HG03175 (cell line): ENCODE measurements around the gene P4HA1.
"Not testable (repeated sequence)": the region's sequence is repeated elsewhere in the genome, so short reads cannot be mapped to it uniquely, and the experiment has no call there.

Source experiments
- ATAC-seq: cut with Tn5 transposase; IDR thresholded peaks from one replicate; pipeline ENCODE4 v1.9.1; 2021; ENCODE audit warnings: mild to moderate bottlenecking, moderate library complexity; ENCODE audit not compliant: unreplicated experiment

P4HA1 gene

DNA sequence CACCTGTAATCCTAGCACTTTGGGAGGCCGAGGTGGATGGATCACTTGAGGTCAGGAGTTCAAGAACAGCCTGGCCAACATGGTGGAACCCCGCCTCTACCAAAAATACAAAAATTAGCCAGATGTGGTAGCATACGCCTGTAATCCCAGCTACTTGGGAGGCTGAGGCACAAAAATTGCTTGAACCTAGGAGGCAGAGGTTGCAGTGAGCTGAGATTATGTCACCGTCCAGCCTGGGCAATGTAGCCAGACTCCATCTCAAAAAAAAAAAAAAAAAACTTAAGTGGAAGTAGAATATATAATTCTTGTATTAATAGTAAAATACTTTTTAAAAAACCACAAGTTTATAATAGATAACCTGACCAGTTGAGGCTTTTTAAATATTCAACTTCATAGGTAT lies 112.0 kb downstream of the P4HA1 start:
- ATAC-seq: not testable (repeated sequence)

DNA sequence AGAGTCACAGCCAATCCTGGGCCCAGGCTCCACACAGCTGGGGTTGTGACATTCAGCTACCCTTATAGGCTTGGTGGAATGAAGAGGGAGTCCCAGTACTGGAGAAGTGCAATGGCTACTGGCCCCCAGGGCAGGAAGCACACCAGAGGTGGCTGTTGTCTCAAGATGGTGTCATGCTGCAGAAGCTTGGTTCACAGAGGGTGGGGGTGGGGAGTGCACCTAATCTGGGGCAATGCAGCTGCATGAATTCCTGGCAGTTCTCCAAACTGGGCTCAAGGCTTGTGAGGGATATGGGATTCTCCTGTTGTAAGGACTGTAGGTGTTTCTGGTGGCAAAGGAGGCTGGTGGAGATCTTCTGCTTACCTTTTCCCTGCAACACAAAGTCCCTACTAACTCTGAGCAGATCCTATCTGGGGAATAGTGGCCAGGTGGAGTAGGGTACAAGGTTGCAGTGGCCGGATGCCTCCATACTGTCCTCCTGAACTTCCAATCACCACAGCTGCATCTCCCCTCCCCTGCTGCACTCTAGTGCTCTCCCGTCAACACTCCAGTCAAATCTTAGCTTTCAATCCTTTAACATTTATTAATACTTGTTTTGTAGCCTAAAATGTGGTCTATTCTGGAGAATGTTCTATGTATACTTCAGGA lies 114.7 kb downstream of the P4HA1 start:
- no peak for ATAC-seq

DNA sequence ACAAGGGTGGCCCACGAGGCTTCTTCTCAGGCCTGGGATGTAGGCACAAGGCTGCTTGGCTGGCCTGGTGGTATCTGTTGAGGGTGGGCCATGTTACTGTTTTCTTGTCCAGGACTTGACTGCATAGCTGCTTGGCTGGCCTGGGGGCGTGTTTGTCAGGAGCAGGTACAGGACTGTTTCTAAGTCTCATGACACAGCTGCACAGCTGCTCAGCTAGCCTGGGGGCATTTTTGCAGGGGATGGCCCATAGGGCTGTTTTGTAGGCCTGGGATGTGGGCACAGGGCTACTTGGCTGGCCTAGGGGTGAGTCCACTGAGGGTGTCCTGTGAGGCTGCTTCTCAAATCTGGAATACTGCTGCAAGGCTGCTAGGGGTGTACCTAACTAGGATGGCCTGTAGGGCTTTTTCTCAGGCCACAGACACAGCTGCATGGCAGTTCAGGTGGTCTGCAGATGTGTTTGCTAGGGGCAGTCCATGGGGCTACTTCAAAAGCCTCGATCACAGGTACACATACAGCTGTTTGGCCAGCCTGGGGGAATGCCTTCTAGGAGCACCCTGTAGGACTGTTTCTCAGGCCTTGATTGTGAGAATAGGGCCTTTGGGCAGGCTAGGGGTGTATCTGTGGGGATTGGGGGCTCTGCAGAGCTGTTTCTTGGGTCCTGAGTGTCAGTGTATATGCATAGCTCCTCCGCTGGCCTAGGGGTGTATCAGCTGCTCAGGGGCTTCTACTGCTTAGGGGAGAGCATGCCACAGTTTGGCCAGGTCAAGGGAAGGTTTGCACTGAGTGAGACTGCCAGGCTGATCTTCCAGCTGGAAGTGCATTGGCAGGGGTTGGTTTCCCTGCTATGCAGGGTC lies 115.4 kb downstream of the P4HA1 start:
- ATAC-seq: no peak

DNA sequence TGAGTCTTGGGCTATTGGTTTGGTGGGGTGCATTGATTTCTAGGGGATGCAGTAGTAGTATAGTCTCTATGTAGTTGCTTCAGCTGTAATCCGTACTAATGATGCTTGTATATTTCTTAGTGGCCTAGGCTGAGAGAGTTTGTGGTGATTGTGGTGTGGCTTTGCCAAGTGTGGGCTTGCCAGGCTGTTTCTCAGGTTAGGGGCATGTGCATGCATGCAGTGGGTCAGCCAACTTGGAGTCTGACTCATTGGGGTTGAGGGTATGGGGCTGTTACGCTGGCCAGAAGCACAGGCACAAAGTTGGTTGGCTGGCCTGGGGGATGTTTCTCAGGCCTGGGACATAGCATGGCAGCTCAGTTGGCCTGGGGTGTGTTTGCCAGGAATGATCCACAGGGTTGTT lies 116.3 kb downstream of the P4HA1 start:
- no peak for ATAC-seq

DNA sequence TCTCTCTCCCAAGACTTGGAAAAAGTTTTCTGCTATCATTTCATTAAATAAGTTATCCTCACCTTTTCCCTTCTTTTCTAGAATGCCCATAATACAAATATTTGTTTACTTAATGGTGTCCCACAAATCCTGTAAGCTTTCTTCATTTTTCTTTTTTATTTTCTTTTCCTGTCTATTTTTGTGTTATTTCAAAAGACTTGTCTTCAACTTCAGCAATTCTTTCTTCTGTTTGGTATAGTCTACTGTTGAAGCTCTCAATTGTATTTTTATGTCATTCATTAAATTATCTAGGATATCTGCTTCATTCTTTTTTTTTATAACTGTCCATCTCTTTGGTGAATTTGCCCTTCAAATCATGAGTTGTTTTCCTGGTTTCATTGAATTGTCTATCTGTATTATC lies 117.0 kb downstream of the P4HA1 start:
- no peak for ATAC-seq

DNA sequence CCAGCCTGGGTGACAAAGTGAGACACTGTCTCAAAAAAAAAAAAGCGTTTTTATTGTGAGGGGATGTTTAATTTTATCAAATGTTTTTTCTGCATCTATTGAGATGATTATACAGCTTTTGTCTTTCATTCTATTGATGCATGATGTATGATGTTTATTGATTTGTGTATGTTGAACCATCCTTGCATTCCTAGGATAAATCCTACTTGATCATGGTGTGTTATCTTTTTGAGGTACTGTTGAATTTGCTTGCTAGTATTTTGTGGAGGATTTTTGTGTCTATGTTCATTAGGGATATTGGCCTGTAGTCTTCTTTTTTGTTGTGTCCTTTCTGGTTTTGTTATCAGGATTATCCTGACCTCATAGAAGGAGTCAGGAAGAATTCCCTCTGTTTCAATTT lies 119.8 kb downstream of the P4HA1 start:
- no peak for ATAC-seq
